Esophagus muscularis mucosa (tissue), 3 donors: ENCODE measurements around the gene AADACL4.

ENCODE experiments used
- CTCF ChIP-seq, 3 experiments: fragments of 200-600 bp in 2 of 3; fragments of 450-650 bp in 1 of 3; sonication (generic) in 2 of 3; IDR thresholded peaks; one replicate each; pipeline ENCODE4 v1.5.1; 2017 to 2019; ENCODE audit warnings: antibody characterized with exemption in 3 of 3, mild to moderate bottlenecking in 2 of 3, moderate library complexity in 1 of 3
- POLR2A ChIP-seq: fragments of 450-650 bp; IDR thresholded peaks from one replicate; pipeline ENCODE4 v1.6.1; 2017; ENCODE audit warnings: antibody characterized with exemption, moderate library complexity, mild to moderate bottlenecking, low read depth

DNA sequence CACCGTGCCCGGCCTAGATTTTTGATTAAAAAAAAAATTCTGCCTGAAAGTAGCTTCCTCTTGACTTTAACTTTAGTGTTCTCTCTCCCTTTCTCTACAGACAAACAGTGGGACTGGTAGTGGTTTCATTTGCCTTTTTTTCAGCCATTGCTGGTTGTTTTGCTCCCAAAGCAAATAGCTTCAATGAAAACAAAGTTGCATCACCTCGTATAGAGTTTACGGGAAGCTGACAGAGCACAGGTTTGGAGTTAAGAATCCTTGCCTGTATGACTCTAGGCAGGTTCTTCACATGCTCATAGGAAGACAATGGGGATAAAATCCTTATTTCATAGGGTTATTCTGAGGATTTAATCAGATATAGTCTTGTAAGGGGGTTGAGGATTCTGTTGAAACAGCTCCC, 21.6 kb downstream of the AADACL4 start:
- TF ChIP-seq CTCF (IDR thresholded peaks at IDR 0.05) (no peak), POLR2A (no peak)
